ENCODE data around the gene PSMB4. TPM values are rescaled to one million over a fixed set of nuclear protein-coding genes. Genes with fewer than 3 reads are reported as not detected.
"Not testable (repeated sequence)": the region's sequence is repeated elsewhere in the genome, so short reads cannot be mapped to it uniquely, and the experiment has no call there.

Gene PSMB4
- total RNA-seq, 2 donors from 2014 or later, result 297 to 301 TPM

- DNase-seq (no peak), ATAC-seq (replicated peaks in 1 of 2) (no peak)
- no peaks in the 10 kb centered on the region for H3K9me3 Mint-ChIP-seq
- H3K4me1 Mint-ChIP-seq (ENCODE audit: low read depth), result no peaks in the 10 kb centered on the region
- H3K27me3 Mint-ChIP-seq (ENCODE audit: low read depth), result no peaks in the 10 kb centered on the region
- no peaks in the 10 kb centered on the region for H3K36me3 Mint-ChIP-seq (ENCODE audit: insufficient read depth in 2 of 2)
- H3K4me3 Mint-ChIP-seq, result no peak overlapping the region
- no peak overlapping the region for H3K27ac Mint-ChIP-seq
Observed at GRCh38 chr1:151370211-151370911, 29.0 kb upstream of the PSMB4 start.

DNA sequence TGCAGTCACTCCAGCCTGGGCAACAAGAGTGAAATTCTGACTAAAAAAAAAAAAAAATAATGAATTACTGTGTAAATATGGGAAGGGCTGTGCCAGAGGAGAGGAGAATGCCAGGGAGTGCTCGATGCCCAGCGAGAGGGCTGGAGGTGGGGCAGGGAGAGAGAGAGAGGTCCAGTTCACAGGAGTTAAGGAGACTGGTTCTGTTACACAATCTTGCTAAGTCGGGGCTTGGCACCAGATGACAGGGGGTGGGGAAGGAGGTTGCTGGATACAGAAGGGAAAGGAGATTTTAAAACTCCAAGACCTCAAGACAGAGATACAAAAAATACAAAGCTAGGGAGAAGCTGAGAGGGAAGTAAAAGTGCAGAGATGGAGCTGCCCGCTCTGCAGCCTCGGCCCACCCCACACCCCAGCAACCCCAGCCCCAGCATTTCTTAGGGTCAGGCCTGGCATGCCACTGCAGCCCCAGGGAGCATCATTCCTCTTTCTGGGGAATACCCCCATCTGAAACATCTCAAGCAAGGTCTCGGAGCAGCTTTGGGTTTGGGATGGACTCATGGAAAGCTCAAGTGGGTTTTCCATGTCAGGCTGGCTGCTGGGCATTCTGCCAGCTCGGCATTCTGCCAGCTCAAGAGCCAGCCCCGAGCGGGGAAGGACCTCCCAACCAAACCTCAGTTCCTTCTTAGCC lies 27.9 kb upstream of the PSMB4 start:
- no peaks in the 10 kb centered on the region for H3K4me1 Mint-ChIP-seq (ENCODE audit: low read depth)
- no peak overlapping the region for H3K4me3 Mint-ChIP-seq
- H3K27me3 Mint-ChIP-seq (ENCODE audit: low read depth), result no peaks in the 10 kb centered on the region
- H3K36me3 Mint-ChIP-seq (ENCODE audit: insufficient read depth in 2 of 2), result no peaks in the 10 kb centered on the region
- no peaks in the 10 kb centered on the region for H3K9me3 Mint-ChIP-seq
- H3K27ac Mint-ChIP-seq, result no peak overlapping the region
- no peak for ATAC-seq (replicated peaks in 1 of 2)
- no peak for DNase-seq

GRCh38 chr1:151372058-151372934 lies 27.1 kb upstream of the PSMB4 start, which contains the start of gene SELENBP1:
SELENBP1 (minus strand) TSS chr1:151372705; CDS start chr1:151372641, 64 bp downstream.
- no peak within 1 kb of the TSS for H3K27ac Mint-ChIP-seq
- no peaks in the 10 kb centered on the region for H3K4me1 Mint-ChIP-seq (ENCODE audit: low read depth)
- no peaks in the 10 kb centered on the region for H3K9me3 Mint-ChIP-seq
- H3K4me3 Mint-ChIP-seq, result no peak within 1 kb of the TSS
- H3K36me3 Mint-ChIP-seq (ENCODE audit: insufficient read depth in 2 of 2), result no peaks in the 10 kb centered on the region
- H3K27me3 Mint-ChIP-seq (ENCODE audit: low read depth), result no peaks in the 10 kb centered on the region
- ATAC-seq (replicated peaks in 1 of 2), result no peak
- no peak for DNase-seq

DNA sequence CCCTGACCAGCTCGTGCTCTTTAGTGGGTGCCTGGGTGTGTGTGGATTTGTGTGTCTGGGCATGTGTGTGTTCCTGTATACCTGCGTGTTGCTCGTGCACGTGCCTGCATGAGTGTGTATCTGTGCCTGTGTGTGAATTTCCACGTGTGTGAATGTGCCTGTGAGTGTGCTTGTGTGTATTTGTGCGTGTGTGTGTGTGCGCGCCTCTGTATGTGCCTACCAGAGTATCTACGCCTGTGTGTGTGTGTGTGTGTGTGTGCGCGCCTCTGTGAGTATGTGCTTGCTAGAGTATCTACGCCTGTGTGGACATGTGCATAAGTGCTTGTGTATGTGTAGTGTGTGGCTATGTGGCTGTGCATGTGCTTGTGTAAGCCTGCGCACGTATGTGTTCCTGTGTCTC lies 26.2 kb upstream of the PSMB4 start:
- H3K27ac Mint-ChIP-seq, result no peak overlapping the region
- DNase-seq (no peak), ATAC-seq (replicated peaks in 1 of 2) (no peak)
- H3K27me3 Mint-ChIP-seq (ENCODE audit: low read depth), result no peaks in the 10 kb centered on the region
- H3K4me1 Mint-ChIP-seq (ENCODE audit: low read depth), result no peaks in the 10 kb centered on the region
- H3K36me3 Mint-ChIP-seq (ENCODE audit: insufficient read depth in 2 of 2), result no peaks in the 10 kb centered on the region
- H3K4me3 Mint-ChIP-seq, result no peak overlapping the region
- H3K9me3 Mint-ChIP-seq, result no peaks in the 10 kb centered on the region

GRCh38 chr1:151377150-151377884 lies 22.1 kb upstream of the PSMB4 start:
- no peaks in the 10 kb centered on the region for H3K9me3 Mint-ChIP-seq
- no peaks in the 10 kb centered on the region for H3K4me1 Mint-ChIP-seq (ENCODE audit: low read depth)
- H3K4me3 Mint-ChIP-seq, result no peak overlapping the region
- no peaks in the 10 kb centered on the region for H3K27me3 Mint-ChIP-seq (ENCODE audit: low read depth)
- no peak for DNase-seq
- no peaks in the 10 kb centered on the region for H3K36me3 Mint-ChIP-seq (ENCODE audit: insufficient read depth in 2 of 2)
- no peak overlapping the region for H3K27ac Mint-ChIP-seq
- no peak for ATAC-seq (replicated peaks in 1 of 2)

- Mint-ChIP-seq H3K36me3 (ENCODE audit: insufficient read depth in 2 of 2) (no peaks in the 10 kb centered on the region), H3K4me1 (ENCODE audit: low read depth) (no peaks in the 10 kb centered on the region), H3K4me3 (no peak overlapping the region), H3K27me3 (ENCODE audit: low read depth) (no peaks in the 10 kb centered on the region), H3K9me3 (no peaks in the 10 kb centered on the region), H3K27ac (no peak overlapping the region)
- no peak for ATAC-seq (replicated peaks in 1 of 2)
- DNase-seq, result no peak
Observed at GRCh38 chr1:151384584-151384983, 14.8 kb upstream of the PSMB4 start.

- no peak for DNase-seq
- H3K36me3 Mint-ChIP-seq (ENCODE audit: insufficient read depth in 2 of 2), result no peaks in the 10 kb centered on the region
- H3K27me3 Mint-ChIP-seq (ENCODE audit: low read depth), result no peaks in the 10 kb centered on the region
- H3K4me3 Mint-ChIP-seq, result no peak overlapping the region
- no peak for ATAC-seq (replicated peaks in 1 of 2)
- H3K9me3 Mint-ChIP-seq, result no peaks in the 10 kb centered on the region
- no peaks in the 10 kb centered on the region for H3K4me1 Mint-ChIP-seq (ENCODE audit: low read depth)
- H3K27ac Mint-ChIP-seq, result no peak overlapping the region
Observed at GRCh38 chr1:151386002-151386401, 13.4 kb upstream of the PSMB4 start.

- H3K4me3 Mint-ChIP-seq; DNase-seq; H3K27ac Mint-ChIP-seq; H3K36me3 Mint-ChIP-seq (ENCODE audit: insufficient read depth in 2 of 2); H3K27me3 Mint-ChIP-seq (ENCODE audit: low read depth); H3K9me3 Mint-ChIP-seq; H3K4me1 Mint-ChIP-seq (ENCODE audit: low read depth): not testable (repeated sequence)
- peak in 1 of 2 donors; percentile 28 for ATAC-seq (replicated peaks in 1 of 2)
Observed at GRCh38 chr1:151390221-151391078, 8.9 kb upstream of the PSMB4 start.

- ATAC-seq (replicated peaks in 1 of 2) (no peak), DNase-seq (no peak)
- Mint-ChIP-seq H3K36me3 (ENCODE audit: insufficient read depth in 2 of 2) (no peaks in the 10 kb centered on the region), H3K27ac (no peak overlapping the region), H3K4me3 (no peak overlapping the region), H3K4me1 (ENCODE audit: low read depth) (no peaks in the 10 kb centered on the region), H3K27me3 (ENCODE audit: low read depth) (no peaks in the 10 kb centered on the region), H3K9me3 (no peaks in the 10 kb centered on the region)
Observed at GRCh38 chr1:151391079-151391563, 8.3 kb upstream of the PSMB4 start.

GRCh38 chr1:151393583-151393982 lies 5.8 kb upstream of the PSMB4 start:
- no peaks in the 10 kb centered on the region for H3K4me1 Mint-ChIP-seq (ENCODE audit: low read depth)
- DNase-seq (no peak), ATAC-seq (replicated peaks in 1 of 2) (no peak)
- H3K4me3 Mint-ChIP-seq, result no peak overlapping the region
- no peak overlapping the region for H3K27ac Mint-ChIP-seq
- no peaks in the 10 kb centered on the region for H3K9me3 Mint-ChIP-seq
- H3K36me3 Mint-ChIP-seq (ENCODE audit: insufficient read depth in 2 of 2), result no peaks in the 10 kb centered on the region
- no peaks in the 10 kb centered on the region for H3K27me3 Mint-ChIP-seq (ENCODE audit: low read depth)

DNA sequence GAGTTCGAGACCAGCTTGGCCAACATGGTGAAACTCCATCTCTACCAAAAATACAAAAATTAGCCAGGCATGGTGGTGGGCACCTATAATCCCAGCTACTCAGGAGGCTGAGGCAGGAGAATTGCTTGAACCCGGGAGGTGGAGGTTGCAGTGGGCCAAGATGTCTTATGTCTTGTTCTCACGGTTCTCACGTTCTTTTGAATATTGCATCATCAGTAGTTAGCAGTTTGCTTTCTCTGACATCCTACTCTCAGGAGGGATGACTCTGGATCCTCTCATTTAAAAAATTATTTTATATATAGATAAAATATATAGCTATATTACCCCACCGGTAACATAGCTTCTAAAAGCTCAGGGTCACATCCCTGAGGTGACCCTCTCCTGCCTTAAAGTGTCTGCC lies 3.1 kb upstream of the PSMB4 start:
- H3K27ac Mint-ChIP-seq; DNase-seq; H3K9me3 Mint-ChIP-seq; H3K27me3 Mint-ChIP-seq (ENCODE audit: low read depth); ATAC-seq (replicated peaks in 1 of 2); H3K4me3 Mint-ChIP-seq: not testable (repeated sequence)
- Mint-ChIP-seq H3K36me3 (ENCODE audit: insufficient read depth in 2 of 2) (peaks cover 13 to 17% of the 10 kb centered on the region in 2 donors), H3K4me1 (ENCODE audit: low read depth) (peaks cover 15% of the 10 kb centered on the region)
